DMS114 treated with DMSO at 0.1 percent for 48 hours (cell line): ENCODE results near the gene SLC39A1.
"Not testable (repeated sequence)": the region's sequence is repeated elsewhere in the genome, so short reads cannot be mapped to it uniquely, and the experiment has no call there.

ENCODE experiments used
- DNase-seq: peaks from one replicate; lab custom pipeline; 2025; ENCODE audit not compliant: unreplicated experiment; lab: John Stamatoyannopoulos, UW

SLC39A1 gene, protein sequence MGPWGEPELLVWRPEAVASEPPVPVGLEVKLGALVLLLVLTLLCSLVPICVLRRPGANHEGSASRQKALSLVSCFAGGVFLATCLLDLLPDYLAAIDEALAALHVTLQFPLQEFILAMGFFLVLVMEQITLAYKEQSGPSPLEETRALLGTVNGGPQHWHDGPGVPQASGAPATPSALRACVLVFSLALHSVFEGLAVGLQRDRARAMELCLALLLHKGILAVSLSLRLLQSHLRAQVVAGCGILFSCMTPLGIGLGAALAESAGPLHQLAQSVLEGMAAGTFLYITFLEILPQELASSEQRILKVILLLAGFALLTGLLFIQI

DNA sequence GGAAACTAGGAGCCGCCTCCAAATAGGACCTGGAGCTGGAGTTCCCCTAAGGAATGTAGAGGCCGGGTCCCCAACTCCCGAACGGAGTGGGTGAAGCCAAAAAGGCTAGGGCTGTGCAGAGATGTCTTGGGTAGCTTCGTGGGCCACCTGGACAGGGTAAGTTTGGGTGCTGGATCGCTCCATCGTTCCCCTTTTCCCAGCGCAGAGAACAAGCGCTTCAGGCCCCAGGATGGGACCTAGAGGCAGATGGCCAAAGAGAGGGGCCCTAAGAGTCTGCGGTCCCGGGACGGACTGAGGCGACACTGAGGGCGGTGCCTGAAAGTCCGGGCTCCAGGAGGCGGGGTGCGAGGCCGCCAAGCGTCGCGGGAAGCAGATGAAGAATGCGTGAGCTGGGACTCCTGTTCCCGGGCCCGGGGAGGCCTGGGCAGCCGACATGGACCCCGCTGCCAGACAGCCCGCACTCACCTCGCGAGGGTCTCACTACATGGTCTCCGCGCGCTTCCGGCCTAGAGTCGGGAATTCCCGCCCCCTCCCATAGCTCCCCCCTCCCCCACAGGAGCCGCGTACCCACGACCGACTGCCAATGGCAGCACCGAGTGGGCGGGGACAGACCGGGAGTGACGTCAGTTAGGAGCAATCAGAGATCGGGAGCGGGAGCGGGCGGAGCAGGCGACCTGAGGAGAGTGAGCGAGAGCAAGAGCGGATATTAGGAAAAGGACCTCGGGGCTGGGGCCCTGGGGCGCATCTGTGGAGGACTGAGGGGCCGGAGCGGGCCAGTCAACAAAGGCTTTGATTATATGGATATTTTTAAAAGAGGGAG, at the start of gene SLC39A1:
Gene SLC39A1, minus strand, starts transcription at position 508 of the 820 bp plus-strand sequence. CDS start 822 bp downstream, outside the sequence.
- peak; percentile 99 for DNase-seq

DNA sequence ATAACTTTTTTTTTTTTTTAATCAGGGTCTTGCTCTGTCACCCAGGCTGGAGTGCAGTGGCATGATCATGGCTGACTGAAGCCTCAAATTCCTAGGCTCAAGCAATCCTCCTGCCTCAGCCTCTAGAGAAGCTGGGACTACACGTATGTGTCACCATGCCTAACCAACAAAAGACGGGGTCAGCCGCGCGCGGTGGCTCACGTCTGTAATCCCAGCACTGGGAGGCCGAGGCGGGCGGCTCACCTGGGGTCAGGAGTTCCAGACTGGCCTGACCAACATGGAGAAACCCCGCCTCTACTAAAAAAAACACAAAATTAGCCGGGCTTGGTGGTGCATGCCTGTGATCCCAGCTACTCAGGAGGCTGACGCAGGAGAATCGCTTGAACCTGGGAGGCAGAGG, 49.2 kb upstream of the SLC39A1 start:
- not testable (repeated sequence) for DNase-seq

DNA sequence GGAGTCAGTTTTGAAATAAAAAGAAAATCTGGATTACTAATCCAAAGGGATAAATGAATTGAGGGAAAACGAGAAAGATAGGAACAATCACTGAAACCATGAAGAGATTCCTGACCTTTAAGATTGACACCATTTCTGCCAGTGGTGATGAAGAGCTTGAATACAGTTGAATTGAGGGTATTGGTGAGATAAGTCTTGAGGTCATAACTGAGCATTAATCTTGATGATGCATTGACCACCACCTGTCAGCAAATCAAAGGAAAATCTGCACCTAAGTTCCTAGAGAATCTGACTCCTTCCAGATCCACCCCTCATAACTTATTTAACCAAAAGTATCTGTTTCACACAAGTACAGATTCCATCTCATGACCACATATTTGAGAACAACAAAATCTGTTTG, 48.8 kb upstream of the SLC39A1 start:
- no peak for DNase-seq

DNA sequence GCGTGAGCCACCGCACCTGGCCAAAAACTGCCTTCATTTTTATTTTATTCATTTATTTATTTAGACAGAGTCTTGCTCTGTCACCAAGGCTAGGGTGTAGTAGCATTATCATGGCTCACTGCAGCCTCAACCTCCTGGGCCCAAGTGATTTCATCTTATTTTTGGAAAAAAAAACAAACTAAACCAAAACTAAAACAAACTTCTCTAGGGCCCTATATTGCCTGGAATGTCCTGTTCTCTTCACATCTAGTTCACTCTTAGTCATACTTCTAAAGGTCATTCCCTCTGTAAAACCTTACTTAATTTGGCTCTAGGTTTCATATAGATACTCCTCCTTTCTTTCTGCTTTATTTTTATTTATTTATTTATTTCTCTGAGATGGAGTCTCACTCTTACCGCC, 42.8 kb upstream of the SLC39A1 start:
- DNase-seq: no peak

DNA sequence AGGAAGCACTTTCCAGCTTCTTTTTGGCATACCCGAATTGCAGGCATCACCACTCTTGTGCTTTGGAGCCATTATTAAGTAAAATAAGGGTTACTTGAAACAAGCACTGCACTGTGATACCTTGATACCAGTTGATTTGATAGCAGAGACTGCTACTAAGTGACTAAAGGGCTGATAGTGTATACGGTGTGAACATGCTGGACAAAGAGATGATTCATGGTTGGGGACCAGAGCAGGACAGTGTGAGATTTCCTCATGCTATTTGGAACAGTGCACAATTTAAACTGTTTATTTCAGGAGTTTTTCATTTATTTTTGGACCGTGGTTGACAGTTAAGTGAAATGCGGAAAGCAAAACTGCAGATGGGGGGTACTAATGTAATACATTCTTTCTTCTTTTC, 37.1 kb upstream of the SLC39A1 start:
- DNase-seq: no peak

DNA sequence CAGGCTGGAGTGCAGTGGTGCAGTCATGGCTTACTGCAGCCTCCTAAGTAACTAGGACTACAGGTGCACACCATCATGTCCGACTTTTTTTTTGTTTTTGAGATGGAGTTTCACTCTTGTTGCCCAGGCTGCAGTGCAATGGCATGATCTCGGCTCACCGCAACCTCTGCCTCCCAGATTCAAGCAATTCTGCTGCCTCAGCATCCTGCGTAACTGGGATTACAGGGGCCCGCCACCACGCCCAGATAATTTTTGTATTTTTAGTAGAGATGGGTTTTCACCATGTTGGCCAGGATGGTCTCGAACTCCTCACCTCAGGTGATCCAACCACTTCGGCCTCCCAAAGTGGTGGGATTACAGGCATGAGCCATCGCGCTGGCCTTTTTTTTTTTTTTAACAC, 33.5 kb upstream of the SLC39A1 start:
- not testable (repeated sequence) for DNase-seq

DNA sequence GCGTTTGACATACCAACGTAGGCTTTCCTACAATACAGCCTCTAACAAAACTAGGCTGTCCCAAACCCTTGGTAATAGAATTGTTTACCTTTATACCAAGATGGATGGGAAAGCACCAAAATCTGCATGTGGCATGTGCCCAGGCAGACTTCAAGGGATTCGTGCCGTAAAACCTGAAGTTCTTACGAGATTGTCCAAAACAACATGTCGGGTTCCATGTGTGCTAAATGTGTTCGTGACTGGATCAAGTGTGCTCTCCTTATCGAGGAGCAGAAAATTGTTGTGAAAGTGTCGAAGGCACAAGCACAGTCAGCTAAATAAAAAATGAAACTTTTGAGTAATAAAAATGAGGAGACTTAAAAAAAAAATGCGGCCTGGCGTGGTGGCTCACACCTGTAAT, 32.3 kb upstream of the SLC39A1 start:
- DNase-seq: no peak

DNA sequence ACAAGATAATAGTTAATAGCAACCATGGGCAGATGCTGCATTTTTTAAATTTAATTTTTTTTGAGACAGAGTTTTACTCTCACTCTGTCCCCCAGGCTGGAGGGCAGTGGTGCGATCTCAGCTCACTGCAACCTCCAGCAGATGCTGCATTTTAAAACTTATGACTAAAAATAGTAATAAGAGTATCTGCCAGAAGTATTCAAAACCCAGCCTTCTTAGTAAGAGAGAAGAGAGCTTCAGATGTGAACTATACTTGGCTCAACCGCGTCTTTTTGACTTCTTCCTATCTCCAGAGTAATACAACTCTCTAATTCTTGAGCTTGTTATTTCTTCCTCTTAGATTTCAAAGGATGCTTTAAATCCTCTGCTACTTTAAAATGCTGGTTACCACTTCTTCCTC, 31.9 kb upstream of the SLC39A1 start:
- DNase-seq: no peak

DNA sequence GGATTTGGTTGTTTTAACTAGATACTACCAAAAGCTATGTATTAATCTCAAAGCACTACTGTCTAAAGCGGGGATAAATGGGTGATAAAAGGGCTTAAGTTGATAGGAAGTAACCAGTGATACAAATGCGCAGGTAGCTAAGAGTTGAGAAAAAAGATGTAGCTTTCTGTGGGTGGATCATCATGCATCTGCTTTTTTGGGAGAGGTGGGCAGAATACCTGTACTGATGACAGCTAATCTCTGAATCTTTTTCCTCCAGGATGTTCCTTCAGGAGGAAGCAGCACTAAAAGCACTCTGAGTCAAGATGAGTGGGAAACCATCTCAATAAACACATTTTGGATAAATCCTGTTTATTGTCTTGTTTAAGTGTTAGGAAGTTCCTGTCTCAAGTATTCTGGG, 28.5 kb upstream of the SLC39A1 start:
- no peak for DNase-seq

DNA sequence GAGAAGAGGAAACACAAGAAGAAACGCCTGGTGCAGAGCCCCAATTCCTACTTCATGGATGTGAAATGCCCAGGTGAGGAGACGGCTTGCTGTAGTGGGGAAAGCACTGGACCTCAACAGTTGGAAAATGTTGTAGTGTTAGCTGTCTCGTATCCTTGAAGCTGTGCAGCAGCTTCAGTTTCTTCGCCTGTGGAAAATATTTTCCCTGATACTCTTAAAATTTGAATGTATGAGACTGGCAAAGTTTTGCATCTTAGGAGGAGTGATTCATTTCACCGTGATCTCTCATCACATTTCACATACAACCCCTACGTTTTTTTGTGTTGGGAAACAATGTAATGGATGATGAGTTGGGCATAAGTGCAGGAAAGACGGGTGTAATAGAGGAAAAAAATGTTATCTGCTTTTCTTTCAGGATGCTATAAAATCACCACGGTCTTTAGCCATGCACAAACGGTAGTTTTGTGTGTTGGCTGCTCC, 27.9 kb upstream of the SLC39A1 start:
- DNase-seq: no peak

DNA sequence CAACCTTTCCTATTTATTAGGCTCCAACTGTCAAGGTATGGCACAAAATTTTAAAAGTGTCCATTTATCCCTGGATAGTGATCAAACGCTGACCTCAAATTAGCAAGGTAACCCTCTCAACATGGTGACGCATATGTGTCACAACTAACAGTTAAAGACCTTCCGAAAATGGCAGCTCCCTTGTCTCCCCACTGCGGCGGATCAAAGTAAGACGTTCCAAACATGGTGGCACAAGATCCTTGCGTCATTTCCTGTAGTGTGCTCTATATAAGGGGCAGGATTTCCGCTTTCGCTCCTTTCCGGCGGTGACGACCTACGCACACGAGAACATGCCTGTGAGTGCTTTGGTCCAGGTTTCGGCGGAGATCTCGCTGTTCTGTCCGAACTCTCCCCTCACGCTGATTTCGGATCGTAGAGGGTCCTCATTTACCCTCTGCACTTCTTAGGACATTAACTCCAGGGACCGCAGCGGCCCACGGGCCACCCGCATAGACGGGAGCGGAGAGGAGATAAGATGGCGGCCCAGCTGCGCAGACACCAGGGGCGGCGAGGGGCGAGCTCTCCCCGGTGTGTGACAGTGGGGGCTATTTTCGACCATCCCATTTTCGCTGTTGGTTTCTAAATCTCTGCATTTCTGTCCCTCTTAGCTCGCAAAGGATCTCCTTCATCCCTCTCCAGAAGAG, 27.3 kb upstream of the SLC39A1 start, which contains the start of gene RPS27:
Gene RPS27, plus strand, starts transcription at position 295 of the 683 bp plus-strand sequence. Its CDS starts 35 bp downstream, at position 330.
- DNase-seq: peak; percentile 100

DNA sequence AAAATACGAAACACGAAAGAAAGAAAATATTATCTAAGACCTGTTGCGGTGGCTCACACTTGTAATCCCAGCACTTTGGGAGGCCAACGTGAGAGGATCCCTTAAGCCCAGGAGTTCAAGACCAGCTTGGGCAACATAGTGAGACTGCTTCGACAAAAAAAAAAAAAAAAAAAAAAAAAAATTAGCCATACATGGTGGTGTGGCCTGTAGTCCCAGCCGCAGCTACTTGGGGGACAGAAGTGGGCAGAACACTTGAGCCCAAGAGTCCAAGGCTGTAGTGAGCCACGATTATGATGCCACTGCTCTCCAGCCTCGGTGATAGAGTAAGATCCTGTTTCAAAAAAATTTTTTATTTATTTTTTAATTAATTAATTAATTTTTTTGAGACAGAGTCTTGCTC, 24.3 kb upstream of the SLC39A1 start:
- DNase-seq: no peak

DNA sequence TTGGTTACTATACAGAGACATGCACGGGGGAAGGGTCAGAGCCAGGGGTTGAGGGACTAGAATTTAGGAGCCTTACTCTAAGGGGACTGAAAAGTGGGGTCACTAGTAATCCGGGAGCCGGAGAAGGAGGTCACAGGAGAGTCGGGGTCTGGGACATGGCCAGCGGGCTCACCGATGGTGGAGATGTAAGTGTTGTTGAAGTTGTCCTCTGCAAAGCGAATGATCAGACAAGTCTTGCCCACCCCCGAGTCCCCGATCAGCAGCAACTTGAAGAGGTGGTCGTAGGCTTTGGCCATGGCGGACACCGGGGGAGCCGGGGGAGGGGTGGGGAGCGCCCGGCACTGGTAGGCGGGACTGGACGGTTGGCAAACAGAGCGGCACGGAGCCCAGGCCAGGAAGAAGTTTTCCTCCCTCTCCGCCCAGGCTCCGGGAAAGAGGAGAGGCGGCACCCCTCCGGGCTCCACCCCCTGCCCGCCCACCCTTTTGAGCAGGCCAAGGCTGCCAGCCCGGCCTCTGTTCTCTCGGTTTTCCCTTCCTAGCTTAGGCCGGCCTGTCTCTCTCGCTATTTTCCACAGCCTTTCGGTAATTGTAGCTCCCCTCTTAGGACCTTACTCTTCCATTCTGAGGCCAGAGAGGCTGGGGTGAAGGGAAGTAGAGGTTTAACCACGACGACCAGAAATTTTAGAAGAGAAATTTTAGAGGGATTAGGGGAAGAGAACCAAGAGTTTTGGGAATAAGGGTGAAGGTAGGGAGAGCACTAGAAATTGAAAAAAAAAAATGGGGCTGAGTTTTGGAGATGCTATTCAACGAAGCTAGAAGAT, 22.8 kb upstream of the SLC39A1 start, which contains the start of gene RAB13:
Gene RAB13, minus strand, starts transcription at position 399 of the 821 bp plus-strand sequence. Its CDS starts 103 bp downstream, at position 296.
- peak; percentile 88 for DNase-seq

DNA sequence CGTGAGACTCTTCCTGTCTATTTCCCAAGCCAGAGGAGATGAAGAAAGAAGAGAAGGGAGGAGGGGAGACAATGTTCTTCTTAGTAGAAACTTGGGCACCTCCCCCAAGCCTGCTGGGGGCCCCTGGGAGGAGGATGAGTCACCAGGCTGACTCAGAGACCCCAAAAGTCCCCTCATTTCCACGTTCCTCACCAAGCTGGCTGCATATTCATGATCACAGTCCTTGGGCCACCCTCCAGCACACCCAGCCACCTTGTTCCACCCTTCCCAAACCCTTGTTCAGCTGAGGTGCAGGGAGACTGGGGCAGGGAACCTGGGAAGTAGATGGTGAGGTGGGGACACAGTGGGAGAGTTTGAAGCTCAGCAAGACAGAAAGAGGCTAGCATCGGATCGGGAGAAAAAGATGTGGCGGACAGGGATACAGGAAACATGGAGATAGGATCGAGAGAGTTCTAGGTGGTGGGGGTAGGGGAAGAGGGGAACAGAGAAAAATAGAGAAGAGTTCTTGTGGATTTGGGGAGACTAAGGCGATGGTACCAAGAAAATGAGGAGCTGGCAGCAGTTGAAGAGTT, 22.1 kb upstream of the SLC39A1 start:
- no peak for DNase-seq

DNA sequence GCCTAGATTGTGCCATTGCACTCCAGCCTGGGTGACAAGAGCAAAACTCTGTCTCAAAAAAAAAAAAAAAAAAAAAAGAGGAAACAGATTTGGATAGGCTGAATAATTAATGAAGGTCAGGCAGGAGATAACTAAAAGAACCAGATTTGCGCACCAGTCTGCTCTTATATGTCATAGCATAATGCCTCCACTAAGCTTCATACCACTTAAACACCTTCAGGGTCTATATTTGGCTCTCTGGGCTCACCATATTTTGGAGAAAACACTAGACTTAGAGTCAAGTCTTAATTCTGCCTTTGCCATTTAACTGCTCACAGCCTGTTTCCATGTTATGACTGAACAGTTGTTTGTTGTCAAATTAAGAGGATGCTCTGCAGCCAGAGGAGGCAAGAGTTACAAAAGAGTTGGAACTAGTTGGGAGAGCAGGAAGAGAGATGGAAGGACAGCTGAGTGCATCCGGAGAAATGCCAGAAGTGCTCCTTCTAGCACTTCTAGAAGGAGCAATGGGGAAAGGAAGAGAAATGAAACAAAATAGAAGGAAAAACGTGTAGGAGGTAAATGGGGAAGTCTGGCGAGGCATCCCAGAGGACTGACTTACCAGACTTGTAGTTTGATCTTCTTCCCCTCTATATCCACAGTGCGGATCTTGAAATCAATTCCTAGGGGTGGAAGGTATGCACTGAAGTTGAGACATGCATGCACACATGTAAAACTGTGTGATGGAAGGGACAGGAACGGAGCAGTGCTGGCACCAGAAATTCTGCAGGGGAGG, 21.0 kb upstream of the SLC39A1 start:
- DNase-seq: no peak

DNA sequence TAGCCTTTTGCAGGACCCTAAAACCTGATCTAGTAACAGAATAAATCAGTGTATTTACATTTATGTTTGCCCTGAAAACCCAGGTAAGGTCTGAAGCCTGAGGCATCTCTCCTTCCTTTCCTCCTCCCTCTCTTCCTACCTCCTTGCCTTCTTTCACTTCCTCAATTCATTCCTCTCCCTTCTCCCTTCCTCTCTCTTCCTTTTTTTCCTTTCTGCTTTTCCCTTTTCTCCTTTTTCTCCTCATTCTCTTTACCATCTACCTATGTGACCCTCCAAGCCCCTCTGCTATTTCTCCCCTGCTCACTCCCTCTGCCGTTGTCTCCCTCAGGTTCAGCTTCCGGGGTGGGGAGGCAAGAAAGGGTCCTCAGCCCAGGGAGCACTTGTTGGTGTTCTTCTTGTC, 18.4 kb upstream of the SLC39A1 start:
- not testable (repeated sequence) for DNase-seq

DNA sequence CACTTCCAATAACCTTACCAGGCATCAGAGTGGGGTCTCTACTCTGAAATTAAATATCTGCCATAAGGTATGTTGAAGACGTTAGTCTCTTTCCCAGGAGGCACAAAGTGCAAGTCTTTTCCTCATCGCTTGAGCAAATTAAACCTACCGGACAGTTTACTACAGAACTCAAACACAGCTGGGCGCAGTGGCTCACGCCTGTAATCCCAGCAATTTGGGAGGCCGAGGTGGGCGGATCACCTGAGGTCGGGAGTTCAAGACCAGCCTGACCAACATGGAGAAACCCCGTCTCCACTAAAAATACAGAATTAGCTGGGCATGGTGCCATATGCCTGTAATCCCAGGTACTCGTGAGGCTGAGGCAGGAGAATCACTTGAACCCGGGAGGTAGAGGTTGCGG, 15.8 kb upstream of the SLC39A1 start:
- not testable (repeated sequence) for DNase-seq

DNA sequence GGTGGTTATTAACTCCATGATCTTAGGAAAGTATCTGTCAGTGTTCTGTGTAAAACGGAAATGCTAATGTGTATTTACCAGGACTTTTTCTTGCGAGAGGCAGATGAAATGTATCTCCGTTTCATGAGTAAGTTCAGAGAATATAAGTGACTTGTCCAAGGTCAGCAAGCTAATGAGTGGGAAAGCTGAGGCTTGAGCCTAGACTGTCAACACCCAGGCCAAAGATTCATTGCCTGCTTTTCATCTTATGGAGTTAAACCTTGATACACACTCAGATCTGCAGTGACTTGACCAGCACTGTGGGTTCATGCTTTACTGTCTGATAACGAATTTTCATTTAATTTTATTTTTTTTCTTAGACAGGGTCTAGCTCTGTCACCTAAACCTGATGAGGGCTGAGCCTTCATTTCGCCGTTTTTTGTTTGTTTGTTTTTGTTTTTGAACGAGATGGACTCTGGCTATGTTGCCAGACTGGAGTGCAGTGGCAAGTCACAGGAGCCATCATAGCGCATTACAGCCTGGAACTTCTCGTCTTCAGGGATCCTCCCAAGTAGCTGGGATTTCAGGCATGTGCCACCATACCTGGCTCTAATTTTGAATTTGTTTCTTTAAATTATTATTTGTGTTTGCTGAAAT, 15.1 kb upstream of the SLC39A1 start:
- no peak for DNase-seq
